GM19099 (cell line): ENCODE data around the gene RTN4RL1.

ENCODE experiments used
- POLR2A ChIP-seq: IDR thresholded peaks from 3 replicates; pipeline ENCODE4 v1.6.1; 2011; ENCODE audit warnings: low read depth; ENCODE audit not compliant: insufficient read length; ENCODE audit errors: extremely low read depth

The RTN4RL1 gene

DNA sequence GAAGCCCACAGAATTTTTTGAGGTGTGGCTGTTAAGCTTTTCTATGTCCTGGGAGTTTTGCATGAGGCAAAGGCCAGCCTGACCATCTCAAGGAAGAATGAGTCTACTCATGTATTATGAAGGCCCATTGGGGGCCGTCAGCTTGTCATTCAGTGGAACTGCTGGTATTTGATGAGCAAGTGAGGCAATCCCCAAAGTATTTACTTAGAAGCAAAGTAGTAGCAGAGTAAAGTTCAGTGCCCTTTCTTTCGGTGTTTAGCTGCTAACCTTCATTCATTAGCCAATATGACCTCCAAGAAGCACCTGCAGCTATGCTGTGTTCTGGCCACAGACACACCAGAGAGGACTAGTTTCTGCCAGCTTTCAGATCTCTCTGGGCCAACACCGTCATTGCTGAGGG, 115.1 kb downstream of the RTN4RL1 start:
- TF ChIP-seq POLR2A: no peak

DNA sequence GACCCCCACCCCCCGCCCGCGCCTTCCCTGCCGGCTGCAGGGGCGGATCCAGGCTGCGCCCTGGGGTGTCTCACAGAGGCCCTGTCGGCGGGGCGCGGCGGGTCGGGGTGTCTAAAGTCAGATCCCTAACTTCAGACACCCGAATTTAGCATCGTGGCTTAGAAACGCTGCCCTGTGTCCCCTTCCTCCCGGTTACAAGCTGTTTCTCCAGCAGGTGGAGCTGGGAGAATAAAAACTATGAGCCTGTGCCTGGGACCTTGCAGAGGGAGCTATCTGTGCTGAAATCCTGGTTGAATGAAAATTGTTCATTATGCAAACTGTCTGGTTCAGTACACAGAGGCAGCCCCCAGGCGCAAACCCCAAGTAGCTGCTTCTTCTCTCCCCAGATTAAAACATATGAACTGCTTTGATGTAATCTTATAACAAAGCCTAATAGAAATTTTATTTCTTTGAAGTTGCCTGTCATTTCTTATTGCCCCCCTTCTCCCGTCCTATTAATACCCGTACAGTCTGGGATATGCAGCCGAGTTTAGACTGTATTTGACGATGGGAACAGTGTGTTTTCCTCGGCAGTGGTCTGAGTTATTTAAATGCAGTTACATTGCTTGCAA, 116.3 kb downstream of the RTN4RL1 start:
- no peak for TF ChIP-seq POLR2A

DNA sequence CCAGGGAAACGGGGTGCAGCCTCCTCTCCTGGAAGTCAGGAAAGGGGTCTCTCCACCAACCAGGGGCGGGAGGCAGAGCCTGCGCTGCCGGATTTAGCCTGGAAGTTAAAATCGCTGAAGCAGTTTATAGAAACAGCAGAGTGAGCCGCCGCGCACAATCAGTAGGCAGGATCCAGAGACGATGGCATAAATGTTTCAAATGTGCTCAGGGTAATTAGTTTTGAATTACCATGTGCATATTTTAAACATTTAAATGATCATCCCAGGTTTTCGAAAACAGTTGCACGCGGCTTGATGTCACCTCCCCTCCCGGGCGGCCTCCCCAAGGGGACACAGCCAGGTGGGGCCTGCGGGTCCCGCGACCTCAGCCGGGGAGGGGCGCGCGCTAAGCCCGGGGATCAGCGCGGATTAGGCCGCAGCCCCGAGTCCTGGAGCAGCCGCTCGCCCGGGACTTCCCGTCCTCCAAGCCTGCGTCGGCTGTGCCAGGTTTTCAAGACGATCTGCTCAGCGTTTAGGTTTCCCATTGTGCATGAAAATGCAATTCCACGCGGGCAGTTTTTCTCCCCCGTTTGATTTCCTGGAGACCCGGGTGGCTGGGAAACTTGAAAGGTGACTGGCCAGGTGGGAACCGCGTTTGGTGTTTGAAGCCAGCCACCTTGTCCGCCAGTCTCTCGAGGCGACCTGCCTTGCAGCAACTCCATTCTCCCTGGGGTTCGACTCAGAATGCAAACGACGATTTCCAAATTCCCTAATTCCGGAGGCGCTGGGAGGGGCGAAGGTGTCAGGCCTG, 117.0 kb downstream of the RTN4RL1 start:
- no peak for TF ChIP-seq POLR2A

DNA sequence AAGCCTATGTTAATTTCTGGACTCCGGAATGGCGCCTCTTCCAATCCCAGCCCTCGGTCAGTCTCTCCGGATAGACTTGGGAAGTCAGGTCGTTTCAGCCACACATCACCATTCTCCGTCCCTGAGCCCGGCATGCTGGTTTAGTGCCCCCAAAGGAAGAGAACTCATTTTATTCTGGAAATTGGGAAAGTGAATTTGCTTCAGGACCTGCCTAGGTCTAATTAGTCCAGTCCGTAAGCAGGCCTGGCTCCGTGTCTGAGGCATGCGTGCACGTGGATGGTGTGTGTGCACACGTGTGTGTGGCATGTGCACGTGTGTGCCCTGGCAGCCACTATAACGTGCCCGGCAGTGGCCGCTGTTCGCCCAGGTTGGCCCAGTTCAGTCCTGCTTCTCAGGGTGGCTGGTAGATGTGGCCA, 117.9 kb downstream of the RTN4RL1 start:
- TF ChIP-seq POLR2A: no peak

DNA sequence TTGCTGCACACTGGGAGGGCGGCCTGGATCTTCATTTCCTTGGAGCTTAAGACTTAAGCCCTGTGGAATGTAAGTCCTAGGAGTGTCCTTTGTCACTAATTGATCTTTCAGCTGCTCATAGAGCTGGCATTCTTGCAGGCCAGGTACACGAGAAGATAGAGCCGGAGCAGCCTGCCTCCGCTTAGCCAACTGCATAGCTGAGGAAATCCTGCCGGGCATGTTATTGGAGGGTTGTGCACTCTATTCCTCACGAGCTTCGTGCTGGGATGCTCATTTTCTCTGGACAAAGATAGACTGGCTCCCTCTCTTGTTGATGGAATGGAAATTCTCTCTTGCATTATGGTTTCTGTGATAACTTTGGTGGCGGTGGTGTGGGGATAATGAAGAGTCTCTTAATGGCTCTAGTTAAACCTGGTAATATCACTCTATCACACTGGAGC, 118.5 kb downstream of the RTN4RL1 start:
- TF ChIP-seq POLR2A: no peak

DNA sequence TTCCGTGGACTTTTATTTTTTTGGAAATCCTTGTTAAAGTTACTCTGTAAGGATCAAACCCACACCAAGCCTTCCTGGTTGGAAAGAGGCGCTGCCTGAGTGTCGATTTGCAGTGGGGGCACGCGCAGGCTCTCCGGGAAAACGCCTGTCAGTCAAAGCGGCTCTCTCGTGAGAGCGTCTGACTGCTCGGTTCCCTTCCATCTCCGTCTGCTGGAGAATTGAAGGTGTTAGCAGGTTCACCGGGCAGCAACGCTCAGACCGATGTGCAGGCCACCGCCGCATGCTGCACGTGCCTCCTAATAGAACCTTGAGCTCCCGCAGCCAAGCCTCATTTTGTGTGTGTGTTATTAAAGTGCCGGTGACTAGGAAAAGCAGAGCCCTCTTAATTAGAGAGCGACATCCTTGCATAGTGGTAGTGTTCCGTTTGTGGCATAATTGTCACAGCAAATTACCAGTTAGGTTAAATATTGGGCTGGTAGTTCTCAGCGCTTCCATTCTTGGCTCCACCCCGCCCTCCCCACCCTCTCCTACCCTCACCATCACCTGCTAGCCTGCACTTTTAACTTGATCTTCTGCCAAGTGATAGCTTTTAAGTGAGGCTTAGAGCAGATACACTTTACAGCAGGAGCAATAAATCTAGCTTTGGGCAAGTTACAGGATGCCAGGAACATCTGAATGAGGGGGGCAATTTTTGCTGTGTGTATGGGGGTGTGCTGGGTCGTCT, 119.8 kb downstream of the RTN4RL1 start:
- no peak for TF ChIP-seq POLR2A

DNA sequence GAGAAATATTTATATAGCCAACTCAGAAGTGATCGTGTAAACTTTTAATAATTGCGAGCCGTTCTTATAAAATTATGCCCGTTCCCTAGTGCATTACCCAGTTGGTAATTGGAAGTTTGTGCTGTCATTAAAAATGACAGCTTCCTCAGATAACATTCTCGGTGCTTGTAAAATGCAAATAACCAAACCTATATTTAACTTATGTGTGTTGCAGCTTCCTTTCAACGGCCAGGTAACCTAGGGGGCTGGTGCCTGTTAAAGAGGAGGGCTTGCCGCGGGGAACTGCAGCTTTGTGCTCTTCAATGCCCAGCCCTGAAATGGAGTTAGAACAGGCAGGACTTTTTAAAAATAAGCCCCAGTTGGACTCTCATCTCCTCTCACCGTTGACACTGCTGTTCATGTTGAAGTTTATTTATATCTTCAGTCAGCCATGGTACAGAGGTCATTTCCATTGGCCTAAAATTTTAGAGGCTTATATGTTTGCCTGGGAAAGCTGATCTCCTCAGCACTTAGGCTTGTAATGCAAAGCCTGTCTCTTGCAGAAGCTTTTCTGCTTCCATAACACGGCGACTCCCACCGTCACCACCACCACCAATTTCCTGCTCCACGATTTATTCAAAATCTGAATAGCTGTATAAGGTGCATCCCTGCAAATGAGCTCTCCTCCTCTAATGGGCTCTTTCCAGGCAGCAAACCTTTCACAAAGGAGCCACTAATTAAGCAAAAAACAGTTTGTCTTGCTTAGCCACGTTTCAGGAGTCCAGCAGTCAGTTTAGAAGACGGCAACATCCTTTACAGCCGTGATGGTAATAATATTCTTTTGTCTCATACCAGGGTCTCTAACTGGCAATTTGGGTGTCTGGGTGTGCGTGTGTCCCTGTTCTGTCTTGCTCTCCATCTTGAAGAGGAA, 120.6 kb downstream of the RTN4RL1 start:
- no peak for TF ChIP-seq POLR2A

DNA sequence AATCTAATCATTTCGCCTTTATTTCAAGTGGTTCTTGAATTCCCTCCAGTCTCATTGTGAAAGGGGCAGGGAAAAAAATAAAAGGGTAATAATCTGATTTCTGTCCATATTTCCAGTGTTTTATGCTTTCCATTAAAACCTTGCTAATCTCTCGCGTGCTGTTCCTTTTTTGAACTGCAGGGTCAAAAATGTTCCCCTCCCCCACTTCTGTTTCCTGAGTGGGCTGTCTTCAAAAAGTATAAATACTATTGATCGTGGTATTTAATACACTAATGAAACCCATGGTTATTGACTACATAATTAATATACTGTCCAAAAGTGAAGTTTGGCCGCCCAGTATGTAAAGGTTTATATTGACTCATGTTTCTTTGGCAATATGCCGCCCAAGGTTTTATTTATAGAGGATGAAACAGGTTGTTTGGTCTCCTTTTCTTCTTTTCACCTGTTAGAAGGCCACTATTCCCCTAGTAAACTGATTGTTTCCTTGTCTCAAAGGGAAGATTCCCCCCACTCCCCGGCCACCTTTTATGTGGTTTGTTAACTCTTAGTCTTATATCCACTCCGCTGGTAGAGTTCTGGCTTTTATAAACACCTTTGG, 125.6 kb downstream of the RTN4RL1 start:
- no peak for TF ChIP-seq POLR2A

DNA sequence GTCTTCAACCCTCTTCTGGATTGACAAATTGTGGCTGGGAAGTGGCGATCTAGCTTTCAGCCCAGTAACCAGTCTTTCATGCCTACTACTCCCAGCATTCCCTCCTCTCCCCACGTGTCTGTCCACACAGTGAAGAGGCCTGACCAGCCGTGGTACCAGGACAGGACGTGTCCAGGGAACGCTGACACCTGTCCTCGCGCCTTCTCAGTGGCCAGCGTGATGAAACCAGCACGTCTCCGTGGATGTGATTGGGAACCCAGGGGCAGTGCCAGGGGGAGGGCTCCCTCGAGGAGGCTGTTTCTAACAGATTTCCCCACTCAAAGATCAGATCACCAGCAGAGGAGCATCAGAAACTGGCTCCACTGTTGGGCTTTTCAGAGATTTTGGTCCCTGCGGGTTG, 126.3 kb downstream of the RTN4RL1 start:
- TF ChIP-seq POLR2A: no peak

DNA sequence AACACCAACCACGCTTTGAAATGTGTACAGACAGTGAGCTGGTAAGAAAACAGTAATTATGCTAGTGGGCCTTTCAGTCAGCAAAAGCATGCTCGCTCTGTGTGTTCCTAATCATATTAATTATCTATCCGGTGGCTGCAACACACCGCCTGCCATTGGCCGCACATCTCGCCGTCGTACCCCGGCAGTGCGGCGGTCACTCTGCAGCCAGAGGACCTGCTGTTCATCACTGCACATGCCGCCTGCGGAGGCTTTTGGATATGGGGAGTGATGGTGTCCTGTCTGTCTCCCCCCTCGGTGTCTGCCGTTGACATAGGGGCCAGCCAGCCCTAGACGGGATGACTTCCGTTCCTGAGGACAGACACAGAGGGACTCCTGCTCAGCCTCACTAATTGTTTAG, 126.8 kb downstream of the RTN4RL1 start:
- TF ChIP-seq POLR2A: no peak

DNA sequence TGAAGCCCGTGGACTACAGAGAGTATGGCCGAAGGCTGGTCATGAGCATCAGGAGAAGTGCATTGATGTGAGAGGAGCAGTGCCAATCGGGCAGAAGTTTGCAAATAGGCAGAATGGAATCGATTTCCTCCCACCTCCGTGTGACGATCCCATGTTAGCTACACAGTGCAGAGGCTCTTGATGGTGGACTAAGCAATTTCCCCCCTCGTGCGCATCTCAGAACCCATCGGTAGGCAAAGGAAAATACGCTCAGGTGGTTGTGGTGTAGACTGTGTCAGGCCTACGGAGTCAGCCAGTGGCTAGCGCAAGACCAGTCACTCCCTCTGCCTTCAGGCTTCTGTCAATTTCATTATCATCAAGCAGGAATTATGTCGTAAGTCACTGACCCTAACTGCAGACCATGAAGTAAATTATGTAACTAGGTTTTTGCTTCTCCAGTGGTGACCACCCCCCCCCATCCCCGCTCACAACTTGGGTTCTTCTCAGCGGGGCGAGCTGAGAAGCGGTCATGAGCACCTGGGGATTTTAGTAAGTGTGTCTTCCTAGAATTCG, 128.0 kb downstream of the RTN4RL1 start:
- TF ChIP-seq POLR2A: no peak

DNA sequence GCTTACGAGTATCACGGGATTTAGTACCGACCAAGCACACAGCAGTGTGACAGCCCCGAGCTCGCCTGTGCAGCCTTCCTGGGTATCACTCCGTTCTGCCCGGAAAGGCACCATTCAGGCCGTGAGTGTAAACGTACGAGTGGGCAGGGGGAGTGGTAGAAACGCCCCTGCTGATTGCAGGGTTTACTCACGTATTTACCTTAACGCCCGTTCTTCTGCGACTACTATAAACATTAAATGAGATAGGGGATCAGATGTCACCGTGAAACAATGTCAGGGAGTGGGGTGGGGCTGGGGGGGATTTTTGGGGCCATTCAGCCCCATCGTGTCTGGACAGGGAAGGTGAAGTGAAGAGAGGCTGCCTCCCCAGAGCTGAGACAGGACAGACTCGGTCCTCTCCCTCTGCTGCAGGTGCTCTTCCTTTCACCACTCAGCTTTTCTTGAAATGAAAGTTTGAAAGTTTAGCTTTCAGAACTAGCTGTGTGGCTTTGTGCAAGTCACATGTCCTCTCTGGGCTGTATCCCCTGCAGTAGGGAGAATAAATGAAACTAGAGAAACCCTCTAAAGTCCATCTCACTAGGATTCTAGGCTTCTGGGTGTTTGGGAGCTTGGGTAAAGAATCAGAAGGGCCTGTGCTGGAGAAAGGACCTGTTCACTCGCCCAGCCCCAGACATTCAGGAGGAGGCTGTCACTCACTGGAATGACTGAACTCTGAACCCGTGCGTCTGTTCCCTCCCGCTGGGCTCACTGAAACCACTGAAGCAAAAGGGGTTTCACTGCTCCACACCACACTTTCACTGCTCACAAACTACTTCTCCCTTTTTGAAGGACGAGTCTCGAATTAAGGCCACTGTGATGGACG, 128.7 kb downstream of the RTN4RL1 start:
- TF ChIP-seq POLR2A: no peak

DNA sequence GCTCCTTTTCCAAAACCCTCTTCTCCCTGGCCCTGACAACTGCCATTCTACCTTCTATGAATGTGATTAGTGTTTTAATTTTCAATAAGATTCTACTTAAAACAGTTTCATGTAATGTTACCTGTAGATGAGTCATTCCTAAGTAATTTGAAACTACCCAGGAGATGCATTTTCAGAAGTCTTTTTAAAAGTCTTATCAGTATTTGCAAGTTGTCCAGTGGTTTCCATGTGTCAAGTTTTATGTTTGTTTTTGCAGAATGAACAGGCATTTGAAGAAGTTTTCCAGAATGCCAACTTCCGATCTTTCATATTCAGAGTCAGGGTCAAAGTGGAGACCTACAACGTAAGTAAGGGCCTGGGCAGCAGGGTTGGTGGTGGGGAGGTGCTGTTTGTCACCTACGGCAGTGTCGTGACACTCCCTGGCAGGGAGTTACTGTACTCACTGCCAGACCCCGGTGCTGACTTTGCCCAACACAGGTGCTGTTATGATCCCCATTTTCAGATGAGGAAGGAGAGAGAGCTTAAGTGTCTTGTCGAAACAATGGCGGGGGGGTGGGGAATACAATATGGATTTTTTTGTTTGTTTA, 130.3 kb downstream of the RTN4RL1 start:
- TF ChIP-seq POLR2A: no peak
